Caki2 (cell line): ENCODE measurements around the gene NR2F1-AS1. TPM values are rescaled to one million over a fixed set of nuclear protein-coding genes. Genes with fewer than 3 reads are reported as not detected.

Experiments used
- DNase-seq: peaks from one replicate; pipeline ENCODE4 v3.0.0-alpha.2; 2015; ENCODE audit warnings: low read depth
- in situ Hi-C: cut with HindIII; loops from 2 replicates; pipeline ENCODE4 v1.10.0; 2016; ENCODE audit warnings: low sequenced_read_pairs, low pct_unique_long_range_greater_than_20kb, mixed read lengths
- total RNA-seq: library from RNA; depleted of rRNA; stranded (reverse); fragments of >200 nt; shearing (Covaris generic); gene quantifications from 2 replicates; pipeline ENCODE4 v1.2.3, GENCODE V29; 2014; ENCODE audit warnings: low replicate concordance

The NR2F1-AS1 gene
- total RNA-seq, 1 experiment from 2014 or later, result not detected

DNA sequence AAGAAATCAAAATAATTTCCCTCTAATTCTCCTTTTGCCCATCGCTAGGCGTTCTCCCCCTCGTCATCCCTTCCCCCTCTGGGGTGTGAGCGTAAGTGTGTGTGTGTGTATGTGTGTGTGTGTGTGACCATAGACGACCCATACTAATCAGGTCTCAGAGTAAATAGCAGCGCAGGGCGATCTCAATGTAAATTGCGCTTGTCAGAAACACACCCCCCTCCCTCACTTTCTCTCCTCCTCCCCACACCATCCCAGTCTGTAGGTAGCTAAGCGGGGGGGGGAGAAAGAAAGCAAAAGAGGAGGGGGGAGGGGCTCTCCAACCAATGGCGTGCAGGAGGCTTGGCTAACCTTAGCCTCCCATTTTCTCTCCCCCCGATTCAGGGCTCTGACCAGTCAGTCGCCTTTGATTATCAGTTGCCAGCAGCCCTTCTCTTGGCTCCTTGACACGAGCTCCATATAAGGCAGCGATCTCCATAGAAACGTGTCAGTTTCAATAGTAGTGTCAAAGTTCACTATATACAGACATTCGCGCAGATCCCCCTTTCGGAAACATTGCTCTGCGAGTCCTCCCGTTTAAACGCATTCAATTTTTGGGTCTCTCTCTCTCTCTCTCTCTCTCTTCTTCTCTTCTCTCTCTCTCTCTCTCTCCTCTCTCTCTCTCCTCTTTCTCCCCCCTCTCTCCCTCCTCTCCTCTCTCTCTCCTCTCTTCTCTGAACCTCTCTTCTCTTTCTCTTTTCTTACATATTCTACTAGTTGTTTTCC is 1.8 kb upstream of the NR2F1-AS1 start, which contains the start of gene NR2F1:
Gene NR2F1, plus strand, starts transcription at position 546 of the 762 bp plus-strand sequence. CDS start 1,802 bp downstream, outside the sequence.
- in situ Hi-C loops, result no loop called here
- peak; percentile 70 for DNase-seq

DNA sequence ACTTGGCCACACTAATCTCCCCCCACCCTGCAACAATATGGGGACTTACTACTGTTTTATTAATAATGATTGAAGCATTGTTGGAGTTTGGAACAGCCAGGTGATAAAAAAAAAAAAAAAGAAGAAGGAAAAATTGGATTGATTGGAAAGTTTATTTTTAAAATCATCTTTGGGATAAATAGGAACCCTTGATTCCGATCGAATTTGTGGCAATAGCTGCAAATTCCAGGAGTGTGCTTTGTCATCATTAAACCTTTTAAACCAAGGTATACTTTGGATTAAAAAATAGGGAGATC is 1.1 kb upstream of the NR2F1-AS1 start:
- in situ Hi-C loops, result no loop called here
- DNase-seq, result no peak

DNA sequence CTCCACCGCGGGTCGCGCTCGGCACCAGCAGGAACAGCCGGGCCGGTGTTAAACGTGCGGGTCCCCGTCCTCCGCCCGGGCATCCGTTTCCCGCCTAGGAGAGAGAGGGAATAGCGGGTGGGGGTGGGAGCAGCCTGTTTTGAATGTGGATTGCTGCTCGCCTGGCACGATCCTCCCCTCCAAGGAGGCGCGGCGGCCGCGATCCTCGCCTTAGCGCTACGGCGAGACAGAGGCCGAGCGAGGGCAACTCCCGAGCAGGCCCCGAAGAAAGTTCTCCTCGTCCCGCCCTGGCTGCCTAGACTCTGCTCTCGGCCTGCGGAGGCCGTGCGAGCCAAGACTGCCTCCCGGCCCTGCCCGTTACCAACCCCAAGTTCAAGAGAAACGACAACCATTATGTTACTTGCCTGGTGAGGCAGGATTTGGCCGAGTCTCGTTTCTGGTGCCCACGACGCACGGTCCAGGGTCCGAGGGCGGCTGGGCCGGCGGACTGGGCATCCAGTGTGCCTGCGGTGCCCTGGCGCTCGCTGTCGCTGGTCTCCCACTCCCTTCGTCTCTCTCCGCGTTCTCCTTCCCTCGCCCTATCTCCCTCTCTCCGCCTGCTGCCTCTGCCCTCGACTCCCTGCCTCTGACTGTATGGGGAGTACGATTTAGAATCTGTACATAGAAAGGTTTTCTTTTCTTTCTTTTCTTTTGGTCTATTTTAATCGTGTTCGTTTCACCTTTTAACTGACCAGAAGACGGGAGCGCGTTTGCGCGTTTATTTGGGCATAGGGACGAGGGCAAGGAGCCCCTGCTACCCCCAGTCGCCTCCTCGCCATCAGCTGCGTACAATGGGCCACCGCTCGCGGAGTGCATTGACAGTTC is 724 bp downstream of the NR2F1-AS1 start:
- DNase-seq, result peak; percentile 35
- in situ Hi-C loops, result no loop called here

DNA sequence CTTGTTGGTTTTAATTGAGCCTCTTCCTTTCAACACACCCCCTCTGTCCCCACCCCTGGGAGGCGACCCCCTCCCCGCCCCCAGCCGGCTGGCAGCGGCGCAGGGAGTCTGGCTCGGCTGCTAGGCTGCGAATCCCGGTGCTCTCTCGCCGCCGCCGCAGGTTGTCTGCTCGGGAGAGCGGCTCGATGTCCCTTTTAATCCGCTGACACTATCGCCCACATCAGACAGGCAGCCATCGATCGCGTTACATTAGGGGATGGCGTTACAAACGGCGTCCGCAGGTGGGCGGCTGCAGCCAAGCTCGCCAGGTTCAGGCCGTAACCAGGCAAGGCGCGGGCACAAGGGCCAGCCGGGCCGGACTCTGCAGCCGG is 1.3 kb downstream of the NR2F1-AS1 start:
- in situ Hi-C loops, result no loop called here
- DNase-seq, result no peak

DNA sequence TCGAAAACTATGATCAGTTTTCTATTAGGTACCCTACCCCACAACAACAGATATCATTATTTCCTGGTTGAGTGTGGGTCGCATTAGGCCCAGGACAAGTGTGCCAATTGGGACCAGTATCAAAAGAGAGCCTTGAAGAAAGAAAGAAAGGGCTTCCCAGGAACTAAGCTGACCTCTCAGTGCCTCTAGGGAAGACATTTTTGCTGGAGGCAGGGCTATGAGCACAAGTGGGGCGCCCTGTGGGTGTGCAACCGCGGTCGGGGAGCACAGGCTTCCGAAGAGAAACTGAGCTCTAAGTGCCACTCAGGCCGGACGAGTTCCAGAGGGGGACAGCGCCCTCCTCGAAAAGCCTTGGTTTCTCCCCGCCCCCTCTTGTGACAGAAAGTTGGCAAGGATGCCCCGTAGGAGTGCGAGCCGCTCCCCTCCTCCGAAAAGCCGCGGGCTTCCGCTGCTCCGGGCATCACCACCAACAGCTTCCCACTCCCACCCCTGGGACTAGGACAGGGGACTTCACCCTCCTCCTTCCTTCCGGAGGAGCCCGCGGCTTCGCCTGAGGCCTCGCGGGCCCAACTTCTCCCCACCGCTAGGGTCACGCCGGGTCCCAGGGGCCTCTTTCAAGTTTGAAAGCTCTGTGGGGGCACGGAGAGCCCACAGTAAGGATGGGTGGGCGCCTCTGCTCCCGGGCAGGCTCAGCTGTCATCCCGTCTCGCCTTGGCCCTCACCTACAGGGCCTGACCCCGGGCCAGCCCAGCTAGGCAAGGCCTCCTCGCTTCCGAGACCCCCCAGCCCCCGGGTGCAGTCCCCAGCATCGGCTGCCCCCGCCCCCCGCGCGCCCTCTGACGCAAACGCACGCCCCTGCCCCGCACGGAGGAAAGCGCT is 2.0 kb downstream of the NR2F1-AS1 start:
- no peak for DNase-seq
- in situ Hi-C loops, result no loop called here

DNA sequence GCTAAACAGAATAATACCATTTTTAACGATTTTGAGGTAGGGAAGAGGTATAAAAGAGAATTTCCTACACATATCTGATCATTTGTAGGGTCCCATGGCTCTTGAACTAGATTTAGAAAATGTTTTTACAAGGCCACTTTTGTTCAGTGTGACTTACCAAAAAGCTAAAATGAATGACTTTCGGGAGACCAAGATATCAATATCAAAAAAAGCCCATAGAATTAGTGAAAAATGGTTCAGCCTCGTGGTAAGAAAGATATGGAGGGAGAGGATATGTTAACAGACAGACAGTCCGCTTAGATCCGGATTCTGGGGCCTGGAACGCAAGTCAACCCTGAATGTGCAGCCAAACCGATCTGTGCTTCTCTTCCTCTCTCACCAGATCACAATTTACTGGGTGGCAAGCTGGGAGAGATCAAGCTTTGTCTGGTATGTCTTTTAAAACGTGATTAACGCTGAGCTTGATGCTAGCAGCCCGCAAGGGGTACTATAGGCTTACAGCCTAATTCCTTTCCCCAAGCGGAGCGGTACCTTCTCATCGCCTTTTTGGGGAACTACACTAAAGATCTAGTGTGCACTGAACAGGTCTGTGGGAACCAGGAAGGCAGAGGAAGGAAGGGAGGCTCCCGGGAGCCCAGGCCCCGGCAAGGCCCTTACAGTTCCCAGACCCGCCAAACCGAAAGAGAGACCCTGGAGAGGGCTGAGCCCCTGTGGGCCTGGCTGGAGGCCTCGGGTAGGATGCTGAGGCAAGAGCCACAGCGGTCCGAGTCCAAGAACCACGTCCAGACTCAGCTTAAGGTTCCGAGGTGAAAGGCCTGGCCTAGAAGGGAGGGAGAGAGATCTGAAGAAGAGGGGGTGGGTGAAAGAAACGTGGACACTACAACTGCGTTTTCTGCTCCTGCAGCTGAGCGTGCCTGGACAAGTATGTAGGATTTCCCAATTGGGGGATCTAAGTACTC is 2.9 kb downstream of the NR2F1-AS1 start:
- DNase-seq, result no peak
- in situ Hi-C loops, result no loop called here

DNA sequence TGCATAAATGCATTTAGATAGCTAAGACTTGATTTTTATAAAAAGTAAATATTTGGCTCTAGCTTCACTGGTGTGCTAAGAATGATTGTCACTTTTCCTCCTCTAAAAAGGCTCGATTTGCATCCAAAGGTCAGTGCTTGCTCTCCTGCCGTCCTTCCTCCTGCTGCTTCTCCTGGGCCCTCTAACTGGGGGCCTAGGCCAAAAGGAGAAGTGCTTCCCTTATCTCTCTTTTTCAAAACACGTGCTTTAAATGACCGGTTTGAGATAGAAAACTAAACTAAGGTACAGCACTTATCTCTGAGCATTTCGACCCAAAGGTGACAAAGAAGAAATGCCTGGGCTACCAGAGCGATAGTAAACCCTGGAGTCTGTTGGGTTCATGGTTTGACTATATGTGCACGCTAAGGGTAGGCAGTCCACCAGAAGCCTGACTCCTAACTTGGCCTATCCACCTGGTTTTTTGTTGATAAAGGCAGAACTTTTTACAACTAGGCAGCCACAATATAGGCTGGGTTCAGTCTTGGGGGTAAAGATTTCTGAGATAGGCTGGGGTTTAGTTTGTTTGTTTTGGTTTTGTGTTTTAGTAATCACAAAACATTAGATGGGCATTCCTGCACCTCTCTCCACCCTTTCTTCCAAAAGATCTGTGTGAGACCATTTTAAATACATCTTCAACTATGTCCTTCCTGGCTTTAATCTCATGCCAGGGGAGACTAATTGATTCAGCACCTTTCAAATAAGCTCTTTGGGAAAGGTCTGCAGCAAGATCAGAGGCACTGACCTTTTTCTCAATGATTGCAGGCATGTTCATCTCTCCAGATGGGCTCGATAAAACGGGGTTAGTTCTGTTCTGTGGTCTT is 3.8 kb downstream of the NR2F1-AS1 start:
- DNase-seq, result no peak
- in situ Hi-C loops, result no loop called here

DNA sequence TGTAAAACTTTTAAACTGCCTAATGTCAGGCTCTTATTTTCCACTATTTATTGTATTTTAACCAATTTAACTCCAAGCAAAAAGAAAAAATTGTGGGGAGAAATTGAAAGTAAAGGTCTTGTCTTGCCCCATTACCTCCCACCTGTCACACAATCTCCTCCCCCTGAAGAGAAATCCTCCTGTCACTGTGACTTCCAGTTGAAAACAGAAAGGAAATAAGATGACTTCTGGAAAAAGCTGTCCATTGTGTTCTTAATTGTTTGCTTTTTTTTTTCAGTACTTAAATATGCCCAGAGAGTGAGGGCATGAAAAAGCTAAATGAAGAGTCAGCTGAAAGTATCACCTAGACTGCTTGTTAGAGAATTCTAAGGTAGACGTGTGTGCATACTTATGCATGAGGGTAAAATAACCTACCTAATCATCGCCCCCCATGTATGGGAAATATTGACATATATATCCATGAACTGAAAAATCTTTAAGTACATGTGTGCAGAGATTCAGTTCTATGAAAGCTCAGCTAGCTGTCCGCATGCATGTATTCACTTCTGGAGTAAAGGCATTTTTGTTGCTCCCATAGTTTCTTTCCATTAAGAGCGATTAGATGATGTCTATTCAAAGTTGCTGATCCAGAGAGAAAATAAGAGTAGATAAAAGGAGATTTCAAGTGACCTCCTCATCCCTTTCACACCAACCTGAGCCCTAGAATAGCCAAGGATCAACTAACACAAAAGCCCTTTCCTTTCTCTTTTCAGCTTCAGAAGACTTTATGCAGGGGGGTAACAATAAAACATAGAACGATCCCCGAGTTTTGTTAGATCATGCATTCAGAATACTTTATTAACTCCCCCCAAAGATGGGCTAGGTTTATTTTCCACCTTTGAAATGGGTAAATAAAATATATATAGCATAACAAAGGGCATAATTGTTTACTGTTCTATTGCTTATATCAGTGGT is 5.3 kb downstream of the NR2F1-AS1 start:
- DNase-seq, result no peak
- in situ Hi-C loops, result no loop called here

DNA sequence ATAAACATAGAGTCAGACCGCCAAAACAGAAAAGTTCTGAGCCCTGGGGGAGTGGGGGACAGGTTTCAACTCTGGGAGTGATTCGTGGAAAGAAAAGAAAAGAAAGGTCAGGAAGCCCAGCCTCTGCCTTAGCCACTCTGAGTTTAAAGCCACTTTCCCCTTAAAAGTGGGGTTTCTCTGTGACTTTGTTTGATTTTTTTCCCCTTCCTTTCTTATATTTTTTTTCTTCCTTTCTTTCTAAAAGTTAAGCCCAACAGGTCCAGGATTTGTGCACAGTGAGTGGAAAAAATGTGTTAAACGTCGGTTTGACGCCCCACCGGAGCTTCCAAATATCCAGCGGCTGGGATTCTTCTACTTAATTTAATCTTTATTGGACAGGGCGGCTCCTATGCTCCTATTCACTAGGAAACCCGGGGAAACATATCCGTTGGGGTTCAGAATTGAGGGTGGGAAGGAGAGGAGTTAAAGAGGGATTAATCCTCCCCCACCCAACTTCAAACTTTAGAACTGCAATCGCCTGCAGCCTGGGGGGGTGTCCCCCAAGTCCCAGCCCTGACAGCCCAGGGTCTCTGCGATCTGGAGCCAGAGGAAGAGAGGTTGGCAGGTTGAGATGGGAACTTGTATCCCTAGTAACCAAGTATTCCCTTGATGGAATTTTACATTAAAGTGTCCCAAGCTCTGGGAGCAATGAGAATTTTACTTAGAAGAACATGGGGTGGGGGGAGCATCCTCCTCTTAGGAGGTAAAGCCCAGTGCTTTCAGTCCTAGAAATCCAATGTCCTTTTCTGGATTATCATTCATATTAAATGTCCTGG is 6.3 kb downstream of the NR2F1-AS1 start:
- no peak for DNase-seq
- in situ Hi-C loops, result no loop called here

DNA sequence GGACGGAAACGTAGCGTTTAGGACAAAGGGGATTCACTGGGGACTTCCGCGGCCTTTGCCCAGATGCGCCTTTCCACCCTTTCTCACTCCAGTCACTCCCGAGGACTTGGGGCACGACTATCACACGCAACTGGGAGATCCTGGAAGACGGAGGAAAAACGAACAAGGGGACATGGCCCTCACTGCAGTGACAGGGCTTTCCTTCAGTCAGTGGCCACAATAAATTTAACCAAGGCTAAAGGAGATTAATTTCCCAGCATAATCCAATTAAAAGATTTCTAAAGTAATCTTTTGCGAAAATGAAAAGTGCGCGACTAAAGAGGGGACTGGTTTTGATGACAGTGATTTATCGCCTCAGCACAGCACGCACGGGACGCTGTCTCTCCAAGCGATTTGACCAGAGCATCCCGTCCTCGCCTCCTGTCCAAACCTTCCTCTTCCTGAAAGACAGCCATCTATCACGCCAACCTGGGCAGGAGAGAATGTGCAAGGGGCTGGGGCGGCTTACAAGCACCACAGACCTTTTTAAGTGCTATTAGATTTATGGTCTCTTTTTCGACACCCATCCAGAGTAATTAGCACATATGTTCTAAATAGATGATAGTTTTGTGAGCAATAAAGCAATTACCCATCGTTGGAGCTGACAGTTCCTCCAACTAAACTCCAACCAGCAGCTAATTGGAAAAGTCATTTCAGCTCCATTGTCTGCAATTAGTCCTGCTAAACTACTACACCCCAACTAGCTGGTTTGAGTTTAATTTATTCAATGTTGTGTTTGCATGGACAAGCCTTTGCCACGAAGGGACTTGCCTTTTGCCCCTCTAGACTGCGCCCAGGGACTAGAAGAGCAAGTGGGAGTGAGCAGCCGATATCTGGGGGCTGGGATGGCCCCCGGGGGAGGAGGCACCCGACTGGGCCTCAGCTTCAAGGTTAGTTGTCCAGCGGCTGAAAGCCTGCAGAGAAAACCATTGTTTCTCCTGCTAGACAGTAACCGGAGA is 7.4 kb downstream of the NR2F1-AS1 start:
- DNase-seq, result no peak
- in situ Hi-C loops, result no loop called here

DNA sequence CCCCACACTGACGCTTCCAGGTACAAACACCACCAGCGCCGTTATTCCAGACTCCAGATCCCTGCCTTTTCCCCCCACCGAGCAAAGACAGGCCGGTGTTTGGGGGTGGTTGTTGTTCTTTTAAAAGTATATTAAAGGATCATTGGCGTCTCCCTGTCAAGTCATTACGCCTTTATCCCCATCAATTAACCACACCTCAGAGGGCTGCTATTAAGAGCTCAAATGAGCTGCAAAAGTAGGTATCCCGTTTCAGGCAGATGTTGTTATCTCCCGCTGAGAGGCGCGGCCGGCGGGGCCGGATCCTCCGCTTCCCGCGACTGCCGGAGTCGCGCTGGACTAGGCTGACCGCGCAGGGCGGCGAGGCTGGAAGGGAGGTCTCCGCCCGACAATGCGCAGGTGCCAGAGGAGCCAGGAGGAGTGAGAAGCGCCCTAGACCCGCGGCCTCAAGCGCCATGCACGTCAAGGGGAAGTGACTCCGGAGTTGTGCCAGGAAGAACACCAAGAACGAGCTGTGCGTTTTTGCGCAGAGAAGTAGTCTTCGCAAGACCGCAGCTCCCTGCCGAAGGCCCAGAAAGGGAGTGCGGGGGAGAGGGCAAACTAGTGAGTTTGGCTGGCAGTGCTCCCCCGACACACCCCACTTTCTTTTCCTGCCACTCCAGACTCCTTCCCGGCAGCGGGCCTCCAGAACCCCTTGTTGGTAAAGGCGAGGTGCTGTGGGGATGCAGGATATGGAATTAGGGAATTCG is 8.2 kb downstream of the NR2F1-AS1 start:
- DNase-seq, result no peak
- in situ Hi-C loops, result no loop called here

DNA sequence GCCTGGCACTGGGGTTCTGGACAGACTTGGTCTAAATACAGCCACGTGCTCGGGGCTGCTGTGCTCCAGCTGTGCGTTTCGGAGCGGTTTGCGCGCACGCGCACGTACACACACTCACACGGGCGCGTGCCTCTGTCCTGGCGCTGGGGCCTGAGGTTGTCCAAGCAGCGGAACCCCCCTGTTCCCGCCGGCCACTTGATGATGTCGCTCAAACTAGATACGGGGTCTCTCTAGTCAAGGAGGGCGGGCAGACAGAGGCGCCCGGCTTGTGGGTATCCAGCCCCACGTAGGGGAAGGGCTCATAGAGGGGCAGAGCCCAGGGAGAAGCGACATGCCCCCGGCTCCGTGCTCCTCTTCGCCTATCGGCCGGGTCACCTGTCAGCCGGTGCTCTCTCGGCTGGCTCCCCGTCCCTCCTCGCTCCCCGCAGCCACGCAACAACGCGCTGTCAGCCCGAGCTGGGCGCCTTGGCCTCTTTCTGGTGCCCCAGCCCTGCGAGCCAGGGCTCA is 8.9 kb downstream of the NR2F1-AS1 start:
- in situ Hi-C loops, result no loop called here
- DNase-seq, result no peak
